NB4 (cell line): ENCODE measurements around the gene PRR5L.

ENCODE experiments used
- DNase-seq: peaks from one replicate; pipeline ENCODE4 v3.0.0; 2010; ENCODE audit warnings: low read depth
- H3K4me3 ChIP-seq: one replicate; pipeline ENCODE4 v1.5.1; 2011; ENCODE audit warnings: mild to moderate bottlenecking, low read depth, low read length, moderate library complexity
- CTCF ChIP-seq: IDR thresholded peaks from one replicate; pipeline ENCODE4 v1.5.1; 2012; ENCODE audit warnings: low read depth, low read length
- MYC ChIP-seq: IDR thresholded peaks from 2 replicates; pipeline ENCODE4 v1.6.1; 2011; ENCODE audit warnings: low read depth, low read length
- POLR2A ChIP-seq: IDR thresholded peaks from 2 replicates; pipeline ENCODE4 v1.6.1; 2011; ENCODE audit warnings: mild to moderate bottlenecking; ENCODE audit not compliant: insufficient read length; ENCODE audit errors: extremely low read depth
- TF ChIP-seq, protein P1 (sequence below): IDR thresholded peaks from 2 replicates; pipeline ENCODE4 v1.6.1; 2011; ENCODE audit warnings: low read depth, low read length

The PRR5L gene

GRCh38 chr11:36408498-36409136 lies 112.5 kb downstream of the PRR5L start:
- DNase-seq = no peak
- TF ChIP-seq POLR2A (no peak), CTCF (no peak), MYC (no peak)
- TF ChIP-seq, protein P1, sequence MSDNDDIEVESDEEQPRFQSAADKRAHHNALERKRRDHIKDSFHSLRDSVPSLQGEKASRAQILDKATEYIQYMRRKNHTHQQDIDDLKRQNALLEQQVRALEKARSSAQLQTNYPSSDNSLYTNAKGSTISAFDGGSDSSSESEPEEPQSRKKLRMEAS = no peak
- H3K4me3 ChIP-seq = no peak overlapping the region

GRCh38 chr11:36409152-36409816 lies 113.2 kb downstream of the PRR5L start:
- DNase-seq = peak; percentile 44
- no peak overlapping the region for H3K4me3 ChIP-seq
- TF ChIP-seq, protein P1 = no peak
- TF ChIP-seq CTCF = no peak
- no peak for TF ChIP-seq POLR2A
- no peak for TF ChIP-seq MYC

GRCh38 chr11:36411202-36411640 lies 115.1 kb downstream of the PRR5L start:
- DNase-seq = peak; percentile 85
- no peak overlapping the region for H3K4me3 ChIP-seq
- no peak for TF ChIP-seq POLR2A
- TF ChIP-seq CTCF = no peak
- no peak for TF ChIP-seq MYC
- TF ChIP-seq, protein P1 = no peak

DNA sequence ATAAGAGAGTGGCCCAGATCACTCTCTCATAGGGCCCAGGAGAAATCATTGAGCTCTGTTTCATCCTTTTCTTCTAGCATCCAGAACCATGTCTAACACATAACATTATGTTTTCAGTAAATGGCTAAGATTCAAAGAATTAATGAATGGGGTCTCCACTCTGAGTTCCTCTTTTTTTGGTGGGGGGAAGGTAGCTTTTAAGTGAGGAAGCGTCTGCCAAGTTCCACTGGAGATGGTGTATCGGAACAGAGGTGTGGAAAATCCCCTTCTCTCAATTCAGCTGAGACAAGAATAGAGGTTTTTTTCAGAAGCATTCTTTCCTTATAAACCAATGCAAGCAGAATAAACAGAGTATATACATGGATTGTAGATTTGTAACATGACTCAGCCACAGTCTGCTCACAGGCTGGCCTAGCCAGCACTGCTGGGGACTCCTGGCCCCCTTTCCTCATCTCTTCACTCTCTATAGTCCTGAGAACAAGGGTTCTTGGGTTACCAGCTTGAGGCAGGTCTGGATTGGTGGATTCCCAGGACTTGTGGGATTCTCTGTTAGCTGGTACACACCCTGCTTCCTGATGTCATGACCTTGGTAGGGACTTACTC lies 116.8 kb downstream of the PRR5L start:
- DNase-seq = no peak
- no peak overlapping the region for H3K4me3 ChIP-seq
- TF ChIP-seq POLR2A (no peak), MYC (no peak), CTCF (no peak)
- TF ChIP-seq, protein P1 = no peak

DNA sequence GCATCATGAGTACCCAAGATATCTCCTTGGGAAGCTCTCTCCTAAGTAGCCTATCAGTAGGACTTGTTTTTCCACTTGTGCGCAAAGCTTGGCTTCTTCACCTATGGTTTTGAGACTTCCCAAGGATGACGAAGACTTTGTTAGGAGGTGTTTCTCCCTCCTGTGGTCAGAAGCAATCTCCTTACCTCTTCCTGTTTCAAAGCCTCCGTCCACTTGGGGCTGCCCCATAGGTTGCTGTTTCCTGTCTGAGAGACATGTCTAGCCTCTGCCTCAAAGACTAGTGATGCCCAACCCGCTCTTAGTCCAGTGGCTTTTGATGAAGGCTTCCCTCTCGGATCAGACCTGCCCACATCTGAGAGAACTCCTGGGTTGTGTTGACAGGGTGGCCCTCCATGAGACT lies 121.1 kb downstream of the PRR5L start:
- no peak overlapping the region for H3K4me3 ChIP-seq
- DNase-seq = no peak
- TF ChIP-seq MYC = no peak
- TF ChIP-seq CTCF = no peak
- TF ChIP-seq, protein P1 = no peak
- no peak for TF ChIP-seq POLR2A
